Neuronal stem cell (in vitro differentiated cells): ENCODE measurements around the gene CBX8.

Experiments
- DNase-seq: peaks from one replicate; pipeline ENCODE4 v3.0.0-alpha.2; 2013; ENCODE audit warnings: low spot score
- H2AFZ ChIP-seq: one replicate; pipeline ENCODE4 v1.6.1; 2013; ENCODE audit warnings: mild to moderate bottlenecking, low read length, inconsistent platforms
- H2AK5ac ChIP-seq: 2 replicates; pipeline ENCODE4 v1.6.1; 2013; ENCODE audit warnings: low read depth, mild to moderate bottlenecking, inconsistent platforms, low read length, moderate library complexity, mixed read lengths
- H2BK120ac ChIP-seq: 2 replicates; pipeline ENCODE4 v1.6.1; 2013; ENCODE audit warnings: low read depth, mild to moderate bottlenecking, inconsistent platforms, low read length, moderate library complexity, mixed read lengths
- H2BK12ac ChIP-seq: one replicate; pipeline ENCODE4 v1.6.1; 2013; ENCODE audit warnings: low read length, inconsistent platforms
- H2BK15ac ChIP-seq: 2 replicates; pipeline ENCODE4 v1.6.1; 2013; ENCODE audit warnings: mild to moderate bottlenecking, low read length, inconsistent platforms, mixed read lengths
- H2BK5ac ChIP-seq: one replicate; pipeline ENCODE4 v1.6.1; 2013; ENCODE audit warnings: inconsistent platforms, mild to moderate bottlenecking, low read length, moderate library complexity
- H3K14ac ChIP-seq: one replicate; pipeline ENCODE4 v1.6.1; 2013; ENCODE audit warnings: low read length, inconsistent platforms
- H3K18ac ChIP-seq: 2 replicates; pipeline ENCODE4 v1.6.1; 2013; ENCODE audit warnings: low read length, inconsistent platforms
- H3K23ac ChIP-seq: 2 replicates; pipeline ENCODE4 v1.6.1; 2013; ENCODE audit warnings: low read depth, mild to moderate bottlenecking, mixed read lengths, low read length, inconsistent platforms; ENCODE audit not compliant: poor library complexity
- H3K27ac ChIP-seq: replicated peaks from 3 replicates; pipeline ENCODE4 v1.5.1; 2013; ENCODE audit warnings: low read length, inconsistent platforms
- H3K27me3 ChIP-seq, 3 experiments: 2 replicates each; pipeline ENCODE4 v1.6.1; 2013; ENCODE audit warnings: low read length in 3 of 3, mild to moderate bottlenecking in 2 of 3, inconsistent platforms in 1 of 3, low read depth in 1 of 3, mixed read lengths in 1 of 3, moderate library complexity in 1 of 3; ENCODE audit not compliant: control insufficient read depth in 3 of 3, insufficient read depth in 3 of 3
- H3K36me3 ChIP-seq, 2 donors: replicated peaks in 1 of 2; 2 replicates each; pipeline ENCODE4 v1.6.1; 2013; ENCODE audit warnings: low read length in 2 of 2; ENCODE audit not compliant: control insufficient read depth in 2 of 2, insufficient read depth in 2 of 2
- H3K4ac ChIP-seq: 2 replicates; pipeline ENCODE4 v1.6.1; 2013; ENCODE audit warnings: inconsistent platforms, mild to moderate bottlenecking, low read length, moderate library complexity
- H3K4me1 ChIP-seq, 2 donors: 1 replicate in 1 of 2; 2 replicates in 1 of 2; pipeline ENCODE4 v1.6.1; 2013; ENCODE audit warnings: low read length in 2 of 2, low read depth in 1 of 2; ENCODE audit not compliant: control insufficient read depth in 2 of 2, insufficient read depth in 1 of 2
- H3K4me2 ChIP-seq: one replicate; pipeline ENCODE4 v1.6.1; 2013; ENCODE audit warnings: mild to moderate bottlenecking, low read length, inconsistent platforms; ENCODE audit not compliant: insufficient read depth, poor library complexity, severe bottlenecking
- H3K4me3 ChIP-seq, 2 donors: 2 replicates each; pipeline ENCODE4 v1.5.1; 2013; ENCODE audit warnings: low read length in 2 of 2, mild to moderate bottlenecking in 2 of 2, inconsistent platforms in 1 of 2, moderate library complexity in 1 of 2
- H3K79me1 ChIP-seq: one replicate; pipeline ENCODE4 v1.6.1; 2013; ENCODE audit warnings: low read depth, mild to moderate bottlenecking, inconsistent platforms, low read length, moderate library complexity
- H3K9ac ChIP-seq: one replicate; pipeline ENCODE4 v1.6.1; 2013; ENCODE audit warnings: mild to moderate bottlenecking, low read depth, low read length, inconsistent platforms; ENCODE audit not compliant: poor library complexity
- H3K9me3 ChIP-seq, 2 donors: replicated peaks in 1 of 2; 2 replicates each; pipeline versions ENCODE3 to v1.6.1; 2013; ENCODE audit warnings: low read length in 2 of 2, mild to moderate bottlenecking in 2 of 2, inconsistent platforms in 1 of 2, low read depth in 1 of 2, mixed read lengths in 1 of 2, moderate library complexity in 1 of 2; ENCODE audit not compliant: control insufficient read depth in 2 of 2, insufficient read depth in 1 of 2
- H4K8ac ChIP-seq: one replicate; pipeline ENCODE4 v1.6.1; 2013; ENCODE audit warnings: low read depth, mild to moderate bottlenecking, inconsistent platforms, low read length, moderate library complexity
- H4K91ac ChIP-seq: one replicate; pipeline ENCODE4 v1.6.1; 2013; ENCODE audit warnings: low read length, low read depth, mild to moderate bottlenecking, inconsistent platforms; ENCODE audit not compliant: poor library complexity
- WGBS, 2 donors: extraction: QIAGEN DNeasy Blood & Tissue Kit; methylation state at CpG; one replicate each; pipeline ENCODE4 v1.1.7; 2013; ENCODE audit warnings: missing lambda C conversion rate in 2 of 2, mixed read lengths in 1 of 2; ENCODE audit not compliant: insufficient read length in 2 of 2, insufficient replicate concordance in 1 of 2; ENCODE audit errors: extremely low coverage in 2 of 2; 5-methylcytosine and 5-hydroxymethylcytosine counted together

CBX8 gene

GRCh38 chr17:79750650-79751545 is 46.0 kb downstream of the CBX8 start:
- Histone ChIP-seq H2BK5ac (no peak overlapping the region), H3K79me1 (no peaks in the 10 kb centered on the region), H2BK15ac (no peak overlapping the region), H3K4me2 (no peak overlapping the region), H4K8ac (no peak overlapping the region), H3K4me3 (no peak overlapping the region), H2BK120ac (no peak overlapping the region), H3K4me1 (peaks cover 19 to 33% of the 10 kb centered on the region in 2 donors), H2BK12ac (no peak overlapping the region), H3K18ac (no peak overlapping the region), H3K36me3 (no peaks in the 10 kb centered on the region), H3K9ac (no peak overlapping the region), H3K14ac (no peak overlapping the region), H4K91ac (no peak overlapping the region), H2AK5ac (no peak overlapping the region), H3K27ac (no peak overlapping the region), H3K23ac (no peak overlapping the region), H3K4ac (no peak overlapping the region), H3K9me3 (peaks cover 0 to 2% of the 10 kb centered on the region in 2 donors), H3K27me3 (peaks cover 8 to 33% (median 28%) of the 10 kb centered on the region in 3 experiments), H2AFZ (no peak overlapping the region)
- DNase-seq: no peak
- WGBS, 2 donors: no CpG with 5 or more reads among the region's 13 CpGs

- no peak overlapping the region for H2BK5ac ChIP-seq
- peaks cover 19 to 33% of the 10 kb centered on the region in 2 donors for H3K4me1 ChIP-seq
- H2AK5ac ChIP-seq: no peak overlapping the region
- H3K9ac ChIP-seq: no peak overlapping the region
- no peaks in the 10 kb centered on the region for H3K36me3 ChIP-seq
- no peak overlapping the region for H2AFZ ChIP-seq
- no peak overlapping the region for H4K8ac ChIP-seq
- no peak overlapping the region for H3K4me2 ChIP-seq
- H2BK12ac ChIP-seq: no peak overlapping the region
- H3K14ac ChIP-seq: no peak overlapping the region
- H3K18ac ChIP-seq: no peak overlapping the region
- no peak overlapping the region for H3K27ac ChIP-seq
- H3K4me3 ChIP-seq: no peak overlapping the region
- H2BK15ac ChIP-seq: no peak overlapping the region
- H3K4ac ChIP-seq: no peak overlapping the region
- H3K23ac ChIP-seq: no peak overlapping the region
- peaks cover 8 to 40% (median 28%) of the 10 kb centered on the region in 3 experiments for H3K27me3 ChIP-seq
- no peak overlapping the region for H2BK120ac ChIP-seq
- no peak overlapping the region for H4K91ac ChIP-seq
- no peaks in the 10 kb centered on the region for H3K79me1 ChIP-seq
- WGBS, 2 donors: no CpG with 5 or more reads among the region's 3 CpGs
- peaks cover 0 to 2% of the 10 kb centered on the region in 2 donors for H3K9me3 ChIP-seq
- DNase-seq: no peak
Observed at GRCh38 chr17:79749958-79750357, 46.9 kb downstream of the CBX8 start.

GRCh38 chr17:79749156-79749815 is 47.6 kb downstream of the CBX8 start:
- H3K4ac ChIP-seq: no peak overlapping the region
- no peak overlapping the region for H2BK12ac ChIP-seq
- no peak overlapping the region for H3K9ac ChIP-seq
- H3K79me1 ChIP-seq: no peaks in the 10 kb centered on the region
- H3K4me1 ChIP-seq: peaks cover 19 to 33% of the 10 kb centered on the region in 2 donors
- no peak overlapping the region for H4K8ac ChIP-seq
- DNase-seq: no peak
- no peaks in the 10 kb centered on the region for H3K36me3 ChIP-seq
- no peak overlapping the region for H2BK15ac ChIP-seq
- H3K4me3 ChIP-seq: no peak overlapping the region
- H3K18ac ChIP-seq: no peak overlapping the region
- no peak overlapping the region for H2AK5ac ChIP-seq
- no peak overlapping the region for H3K4me2 ChIP-seq
- H2AFZ ChIP-seq: no peak overlapping the region
- H4K91ac ChIP-seq: no peak overlapping the region
- H2BK120ac ChIP-seq: no peak overlapping the region
- WGBS, 2 donors: no CpG with 5 or more reads among the region's 3 CpGs
- H3K27ac ChIP-seq: no peak overlapping the region
- no peak overlapping the region for H2BK5ac ChIP-seq
- no peak overlapping the region for H3K14ac ChIP-seq
- peaks cover 8 to 40% (median 27%) of the 10 kb centered on the region in 3 experiments for H3K27me3 ChIP-seq
- H3K23ac ChIP-seq: no peak overlapping the region
- H3K9me3 ChIP-seq: peaks cover 0 to 2% of the 10 kb centered on the region in 2 donors
